ENCODE results near the gene EFNA3.

EFNA3 gene

DNA sequence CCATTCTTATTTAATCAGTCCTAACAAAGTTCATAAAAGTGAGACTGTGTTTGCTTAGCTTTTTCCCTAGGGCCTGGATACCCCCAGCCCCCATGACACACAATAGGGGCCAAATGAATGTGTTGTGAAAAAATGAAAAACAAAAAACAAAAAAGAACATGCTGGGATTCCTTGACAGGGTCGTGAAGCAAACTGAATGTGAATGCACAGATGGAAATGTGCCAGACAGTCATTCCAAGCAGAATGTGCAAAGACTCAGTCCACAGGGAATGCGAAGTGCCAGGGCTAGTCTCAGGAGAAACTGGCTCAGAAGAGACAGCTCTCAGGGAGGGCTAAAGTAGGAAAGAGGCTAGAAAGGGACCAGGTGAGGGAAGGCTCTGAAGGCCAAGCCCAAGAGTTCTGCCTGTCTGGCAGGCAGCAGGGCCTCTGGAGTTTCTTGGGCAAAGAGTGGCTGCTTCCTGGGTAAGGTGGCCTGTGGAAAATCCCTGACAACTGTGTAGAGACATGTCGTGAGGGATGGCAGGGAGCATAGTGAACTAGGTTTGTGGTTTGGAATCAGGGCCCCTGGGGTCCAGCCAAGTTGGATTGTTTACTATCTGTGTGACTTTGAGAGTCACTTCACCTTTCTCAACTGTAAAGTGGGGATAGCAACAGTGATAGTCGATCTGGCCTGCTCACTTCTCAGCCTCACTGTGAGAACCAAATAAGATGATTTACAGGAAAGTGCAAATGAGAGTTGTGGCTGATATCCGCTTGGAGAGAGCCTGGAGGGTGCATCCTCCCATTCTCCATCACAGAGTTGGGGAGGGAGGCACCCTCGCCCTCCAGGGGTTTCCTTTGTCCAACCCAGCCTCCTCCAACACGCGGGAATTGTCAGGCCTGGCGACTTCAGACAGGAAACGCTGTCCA lies 28.7 kb upstream of the EFNA3 start:
- DNase-seq, result no peak

DNA sequence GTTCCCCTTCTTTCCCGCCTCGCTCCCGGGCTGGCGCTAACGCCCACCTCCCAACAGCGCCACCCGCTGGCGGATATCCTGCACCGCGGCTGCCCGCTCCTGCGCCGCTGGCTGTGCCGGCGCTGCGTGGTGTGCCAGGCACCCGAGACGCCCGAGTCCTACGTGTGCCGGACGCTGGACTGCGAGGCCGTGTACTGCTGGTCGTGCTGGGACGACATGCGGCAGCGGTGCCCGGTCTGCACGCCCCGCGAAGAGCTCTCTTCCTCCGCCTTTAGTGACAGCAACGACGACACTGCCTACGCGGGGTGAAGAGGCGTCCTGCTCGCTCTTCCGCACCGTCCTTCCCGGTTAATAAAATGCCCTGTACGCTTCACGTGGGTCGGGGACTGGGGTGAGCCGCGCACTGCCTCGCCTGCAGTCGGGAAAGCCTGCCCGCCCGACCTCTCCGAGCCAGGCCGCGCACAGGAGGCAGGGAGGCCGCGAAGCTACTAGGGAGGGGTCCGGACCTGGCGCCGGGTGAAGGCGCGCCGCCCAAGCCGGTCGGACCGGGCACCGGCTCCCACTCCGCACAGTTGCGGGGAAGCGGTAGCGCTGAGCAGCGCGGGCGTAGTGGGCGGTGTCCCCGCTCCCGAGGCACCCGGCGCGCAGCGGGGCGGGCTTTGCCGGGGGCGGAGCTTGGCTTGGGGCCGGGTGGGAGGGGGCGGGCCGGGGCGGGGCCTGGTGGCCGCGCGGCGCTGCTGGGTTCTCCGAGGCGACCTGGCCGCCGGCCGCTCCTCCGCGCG lies 27.9 kb upstream of the EFNA3 start, which contains the start of gene ADAM15:
TSS of gene ADAM15 (plus strand) at position 757 of the 782 bp plus-strand sequence. CDS start 71 bp downstream, outside the sequence.
- no peak for DNase-seq

DNA sequence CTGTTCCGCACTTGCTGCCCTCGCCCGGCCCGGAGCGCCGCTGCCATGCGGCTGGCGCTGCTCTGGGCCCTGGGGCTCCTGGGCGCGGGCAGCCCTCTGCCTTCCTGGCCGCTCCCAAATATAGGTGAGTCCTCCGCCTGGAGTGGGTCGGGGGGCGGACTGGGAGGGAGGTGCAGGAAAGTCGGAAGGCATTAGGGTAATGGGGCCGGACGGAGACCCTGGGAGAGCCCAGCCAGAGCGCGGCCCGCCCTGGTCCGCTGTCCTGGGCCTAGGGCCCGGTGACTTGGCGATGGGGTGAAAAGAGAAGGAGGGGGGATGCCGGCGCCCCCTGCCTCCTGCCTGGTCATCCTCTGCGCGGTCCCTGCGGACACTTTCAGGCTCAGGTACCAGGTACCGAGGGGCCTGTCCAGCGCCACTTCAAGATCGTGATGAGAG lies 27.3 kb upstream of the EFNA3 start:
- no peak for DNase-seq

DNA sequence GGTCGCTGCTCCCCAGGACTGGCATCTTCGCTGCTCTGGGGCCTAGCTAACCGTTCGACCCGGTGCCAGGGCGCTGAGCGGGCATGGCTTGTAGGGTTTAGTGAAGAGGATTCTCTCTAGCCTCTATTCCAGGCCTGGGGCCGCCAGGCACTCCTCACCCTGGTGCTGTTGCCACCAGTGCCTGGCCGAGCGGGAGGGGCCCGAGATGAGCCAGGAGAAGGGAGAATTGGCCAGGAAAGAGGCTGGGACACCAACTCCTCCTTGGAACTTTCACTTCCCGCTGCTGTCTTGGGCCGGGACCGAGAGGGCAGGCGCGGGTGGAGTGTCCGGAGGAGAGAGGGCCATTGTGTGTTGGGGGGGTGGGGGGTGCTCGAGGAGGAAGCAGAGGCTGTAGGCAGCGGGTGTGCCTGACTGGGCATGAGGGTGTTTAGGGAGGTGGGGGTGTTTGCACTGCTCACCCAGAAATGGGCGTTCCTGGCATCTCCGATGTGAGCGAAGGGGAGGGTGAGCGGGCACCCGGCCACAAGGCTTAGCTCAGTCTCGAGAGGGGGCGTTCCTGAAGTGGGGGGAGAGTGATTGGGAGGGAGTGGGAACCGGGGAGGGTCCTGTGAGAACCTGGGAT lies 26.7 kb upstream of the EFNA3 start:
- no peak for DNase-seq

DNA sequence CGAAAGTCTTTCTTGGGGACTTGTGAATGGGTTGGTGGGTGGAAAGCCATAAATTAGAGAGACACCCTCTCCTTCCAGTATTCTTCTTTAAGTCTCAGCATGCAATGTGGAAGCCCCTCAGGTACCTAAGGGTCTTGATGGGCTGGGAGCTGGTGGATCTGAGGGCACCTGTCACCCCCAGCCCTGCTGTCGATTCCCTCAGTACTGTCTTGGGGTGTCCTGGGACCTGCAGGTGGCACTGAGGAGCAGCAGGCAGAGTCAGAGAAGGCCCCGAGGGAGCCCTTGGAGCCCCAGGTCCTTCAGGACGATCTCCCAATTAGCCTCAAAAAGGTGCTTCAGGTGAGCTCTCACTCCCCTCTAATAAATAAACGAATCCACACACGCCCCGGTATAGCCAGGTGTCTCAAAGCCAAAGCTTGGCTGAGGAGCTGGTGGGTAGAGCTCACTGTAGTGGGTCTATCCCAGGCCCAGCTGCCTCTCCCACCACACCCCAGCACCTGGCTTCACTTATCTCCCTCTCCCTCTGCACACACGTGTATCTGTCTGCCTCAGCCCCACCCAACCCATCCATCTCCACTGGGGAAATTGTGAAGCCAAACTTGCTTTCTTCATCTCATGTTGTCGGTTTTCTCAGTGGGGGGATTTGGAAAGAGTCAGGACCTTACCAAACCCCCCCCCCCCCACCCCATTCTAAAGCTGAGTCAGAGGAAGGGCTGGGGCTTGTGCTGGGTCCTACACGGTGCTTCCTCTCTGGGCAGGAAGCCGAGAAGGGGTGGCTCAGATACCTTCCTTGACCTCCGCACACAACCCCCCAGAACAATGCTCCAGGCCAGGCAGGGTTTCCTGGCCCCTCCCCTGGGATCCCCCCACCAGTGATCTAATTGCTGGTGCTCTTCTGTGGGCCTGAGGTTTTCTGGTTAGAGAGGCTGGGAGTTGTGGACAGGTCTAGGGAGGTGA lies 25.9 kb upstream of the EFNA3 start:
- DNase-seq, result no peak

DNA sequence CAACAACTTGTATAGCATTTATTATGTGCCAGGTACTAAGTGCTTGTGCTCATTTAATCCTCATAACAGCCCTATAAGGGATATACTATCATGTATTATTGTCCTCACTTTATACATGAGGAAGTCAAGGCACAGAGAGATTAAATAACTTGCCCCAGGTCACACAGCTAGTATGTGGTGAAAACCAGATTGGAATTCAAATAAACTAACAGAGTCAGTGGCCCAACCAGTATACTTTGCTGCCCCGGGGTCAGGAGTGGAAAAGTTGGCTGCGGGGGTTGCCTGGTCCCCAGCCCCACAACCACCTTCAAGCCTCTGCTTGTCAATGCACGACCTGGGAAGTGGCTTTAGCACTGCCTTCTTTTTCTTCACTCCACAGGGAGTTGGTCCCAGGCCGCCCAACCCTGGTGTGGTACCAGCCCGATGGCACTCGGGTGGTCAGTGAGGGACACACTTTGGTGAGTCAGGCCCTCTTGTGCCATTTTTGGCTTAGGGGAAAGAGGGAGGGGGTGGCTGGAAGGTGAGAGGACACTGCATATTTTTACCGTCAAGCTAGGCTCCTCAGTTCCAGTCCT lies 25.0 kb upstream of the EFNA3 start:
- DNase-seq, result no peak

DNA sequence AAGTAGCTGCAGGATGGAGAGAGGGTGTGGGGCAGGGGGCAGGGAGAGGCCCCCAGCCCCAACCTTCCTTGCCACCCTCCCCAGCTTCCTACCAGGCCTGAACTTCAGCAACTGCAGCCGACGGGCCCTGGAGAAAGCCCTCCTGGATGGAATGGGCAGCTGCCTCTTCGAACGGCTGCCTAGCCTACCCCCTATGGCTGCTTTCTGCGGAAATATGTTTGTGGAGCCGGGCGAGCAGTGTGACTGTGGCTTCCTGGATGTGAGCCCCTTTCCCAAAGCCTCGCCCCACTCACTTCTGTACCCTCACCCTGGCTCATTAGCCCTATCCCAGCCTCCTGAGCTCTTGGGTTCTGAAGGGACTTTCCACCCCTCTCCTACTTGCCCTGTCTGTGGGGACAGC lies 21.5 kb upstream of the EFNA3 start:
- DNase-seq, result no peak

DNA sequence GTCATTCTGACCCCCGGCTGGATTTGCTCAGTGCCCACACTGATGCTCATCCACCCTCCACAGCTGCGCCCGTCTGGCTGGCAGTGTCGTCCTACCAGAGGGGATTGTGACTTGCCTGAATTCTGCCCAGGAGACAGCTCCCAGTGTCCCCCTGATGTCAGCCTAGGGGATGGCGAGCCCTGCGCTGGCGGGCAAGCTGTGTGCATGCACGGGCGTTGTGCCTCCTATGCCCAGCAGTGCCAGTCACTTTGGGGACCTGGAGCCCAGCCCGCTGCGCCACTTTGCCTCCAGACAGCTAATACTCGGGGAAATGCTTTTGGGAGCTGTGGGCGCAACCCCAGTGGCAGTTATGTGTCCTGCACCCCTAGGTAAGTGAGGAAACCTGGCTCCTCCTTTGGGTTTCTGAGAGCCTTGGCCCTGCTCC lies 20.8 kb upstream of the EFNA3 start:
- no peak for DNase-seq

DNA sequence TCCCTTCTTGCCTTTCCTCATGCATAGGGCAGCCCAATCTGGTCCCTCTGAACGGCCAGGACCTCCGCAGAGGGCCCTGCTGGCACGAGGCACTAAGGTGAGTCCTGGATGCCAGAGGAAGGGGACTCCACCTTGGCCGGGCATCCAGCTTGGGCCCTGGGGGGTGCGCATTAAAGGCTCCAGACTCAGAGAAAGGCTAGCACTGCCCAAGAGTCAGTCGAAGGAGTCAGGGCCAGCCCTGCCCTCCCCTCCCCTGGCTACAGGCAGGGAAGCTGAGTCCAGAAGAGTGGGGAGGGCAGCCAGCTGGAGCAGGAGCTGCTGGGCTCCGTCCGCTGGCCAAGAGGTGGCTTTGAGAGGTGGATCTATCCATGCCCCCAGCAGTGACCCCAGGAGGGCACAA lies 17.9 kb upstream of the EFNA3 start:
- DNase-seq, result no peak

DNA sequence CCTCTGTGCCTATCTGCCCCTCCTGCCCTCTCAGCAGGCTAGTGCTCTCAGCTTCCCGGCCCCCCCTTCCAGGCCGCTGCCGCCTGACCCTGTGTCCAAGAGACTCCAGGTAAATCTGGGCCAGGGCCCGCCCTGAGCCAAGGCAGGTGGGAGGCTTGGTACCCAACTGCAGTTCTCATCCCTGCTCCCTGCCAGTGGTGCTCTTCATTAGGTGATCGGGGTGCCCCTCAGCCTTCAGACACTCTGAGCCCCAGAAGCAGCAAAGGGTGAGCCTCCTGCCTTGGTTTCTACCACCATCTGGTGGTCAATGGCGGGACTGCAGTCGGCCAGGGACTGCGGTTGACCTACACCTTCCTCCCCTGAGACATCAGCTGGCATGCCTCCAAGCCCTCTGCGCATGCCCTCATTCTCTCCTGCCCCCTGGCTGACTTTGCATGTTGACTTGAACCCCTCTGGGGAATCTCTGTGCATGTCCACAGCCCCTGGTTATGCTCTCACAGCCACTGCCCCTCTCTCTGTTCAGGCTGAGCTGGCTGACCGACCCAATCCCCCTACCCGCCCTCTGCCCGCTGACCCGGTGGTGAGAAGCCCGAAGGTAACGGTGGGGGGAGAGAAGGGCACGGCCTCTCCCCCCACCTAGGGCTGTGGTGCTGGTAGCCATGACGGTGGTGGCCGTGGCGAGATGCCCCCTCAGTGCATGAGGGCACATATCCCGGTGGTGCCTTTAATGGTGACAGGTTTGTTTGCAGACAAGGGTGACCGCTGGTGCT lies 17.1 kb upstream of the EFNA3 start:
- no peak for DNase-seq

DNA sequence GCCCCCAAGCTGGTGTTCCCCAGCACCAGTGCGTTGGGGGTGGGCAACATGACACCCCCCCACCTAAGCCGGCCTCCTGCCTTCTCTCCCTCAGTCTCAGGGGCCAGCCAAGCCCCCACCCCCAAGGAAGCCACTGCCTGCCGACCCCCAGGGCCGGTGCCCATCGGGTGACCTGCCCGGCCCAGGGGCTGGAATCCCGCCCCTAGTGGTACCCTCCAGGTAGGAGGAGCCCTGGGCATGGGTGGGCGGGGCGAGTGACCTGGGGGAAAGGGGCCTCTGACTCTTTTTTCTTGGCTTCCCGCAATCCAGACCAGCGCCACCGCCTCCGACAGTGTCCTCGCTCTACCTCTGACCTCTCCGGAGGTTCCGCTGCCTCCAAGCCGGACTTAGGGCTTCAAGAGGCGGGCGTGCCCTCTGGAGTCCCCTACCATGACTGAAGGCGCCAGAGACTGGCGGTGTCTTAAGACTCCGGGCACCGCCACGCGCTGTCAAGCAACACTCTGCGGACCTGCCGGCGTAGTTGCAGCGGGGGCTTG lies 16.4 kb upstream of the EFNA3 start:
- no peak for DNase-seq

DNA sequence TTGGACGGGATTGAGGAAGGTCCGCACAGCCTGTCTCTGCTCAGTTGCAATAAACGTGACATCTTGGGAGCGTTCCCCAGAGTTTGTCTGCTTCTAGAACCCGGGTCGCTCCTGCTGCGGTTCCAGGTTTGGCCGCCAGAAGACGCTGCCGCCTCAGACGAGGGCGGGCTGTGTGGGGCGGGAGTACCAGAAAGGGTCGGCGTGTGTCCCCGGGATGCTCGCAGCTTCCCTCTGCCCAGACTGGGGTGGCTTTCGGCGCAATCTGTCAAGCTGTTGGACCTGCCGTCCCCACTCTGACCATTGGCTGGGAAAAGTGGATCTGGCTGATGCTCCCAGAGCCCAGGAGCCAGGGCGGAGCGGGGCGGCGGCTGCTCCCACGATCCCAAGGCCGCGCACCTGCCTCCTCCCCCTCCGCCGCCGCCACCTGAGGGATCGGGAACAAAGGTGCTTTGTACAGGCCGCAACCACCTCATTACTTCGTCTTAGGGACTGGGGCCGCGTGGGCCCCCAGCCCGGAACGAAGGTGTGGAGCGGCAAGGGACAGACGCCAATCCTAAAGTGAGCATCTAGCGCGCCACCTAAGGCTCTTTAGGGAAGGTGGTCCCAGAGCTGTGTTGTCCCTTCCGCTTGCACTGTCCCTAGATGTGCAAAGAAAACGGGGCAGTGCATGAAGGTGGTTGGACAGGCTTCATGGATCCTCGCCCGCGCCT lies 15.8 kb upstream of the EFNA3 start:
- no peak for DNase-seq

DNA sequence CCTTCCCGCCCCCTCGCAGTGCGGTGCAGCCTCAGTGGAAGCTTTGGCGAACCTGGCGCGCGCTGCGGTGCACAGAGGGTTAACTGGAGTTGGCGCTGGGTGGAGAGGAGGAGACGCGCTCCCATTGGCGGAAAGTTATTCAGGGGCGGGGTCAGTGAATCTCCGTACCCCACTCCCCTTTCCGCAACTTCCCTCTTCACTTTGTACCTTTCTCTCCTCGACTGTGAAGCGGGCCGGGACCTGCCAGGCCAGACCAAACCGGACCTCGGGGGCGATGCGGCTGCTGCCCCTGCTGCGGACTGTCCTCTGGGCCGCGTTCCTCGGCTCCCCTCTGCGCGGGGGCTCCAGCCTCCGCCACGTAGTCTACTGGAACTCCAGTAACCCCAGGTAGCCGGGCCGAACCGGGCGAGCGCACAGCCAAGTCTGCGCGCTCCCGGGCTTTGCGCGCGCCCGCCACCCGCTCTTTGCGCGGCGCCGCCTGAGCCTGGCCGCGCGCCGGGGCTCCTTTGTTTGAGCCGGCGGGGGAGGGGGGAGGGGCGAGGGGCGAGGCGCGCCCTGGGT lies 15.0 kb upstream of the EFNA3 start, which contains the start of gene EFNA4:
TSS of gene EFNA4 (plus strand) at position 191 of the 561 bp plus-strand sequence. CDS start at position 275, 84 bp downstream.
- peak; percentile 52 for DNase-seq

DNA sequence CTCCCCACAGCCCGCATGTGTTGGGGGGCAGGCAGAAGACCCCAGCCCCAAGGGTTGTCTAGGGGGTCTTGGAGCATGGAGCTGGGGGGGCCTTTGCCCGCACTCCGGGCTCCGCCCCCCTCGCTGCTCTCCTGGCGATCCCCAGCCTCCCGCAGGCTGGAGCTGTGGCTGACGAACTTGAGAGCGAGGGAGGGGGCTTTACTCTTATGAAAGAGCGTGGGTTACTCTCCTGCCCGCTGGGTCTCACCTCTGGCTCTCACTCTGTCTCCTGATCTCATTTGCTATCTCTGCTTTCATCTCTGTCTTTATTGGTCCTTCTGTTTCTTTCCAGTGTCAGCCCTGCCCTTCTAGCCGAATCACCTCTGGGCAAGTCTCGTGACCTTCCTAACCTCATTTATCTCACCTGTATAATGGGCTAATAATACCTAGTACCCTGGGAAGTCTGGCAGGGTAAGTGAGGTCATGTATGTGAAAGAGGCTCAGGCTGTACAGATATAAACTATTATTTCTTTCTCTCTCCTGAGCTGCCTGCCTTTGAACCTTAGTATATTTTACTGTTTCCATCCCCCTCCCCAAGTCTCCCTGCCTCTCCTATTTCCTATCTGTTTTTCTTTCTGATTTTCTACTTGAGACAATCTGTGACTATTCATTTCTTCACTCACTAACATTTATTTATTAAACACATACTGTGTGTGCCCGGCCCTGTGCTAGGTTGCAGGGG lies 14.4 kb upstream of the EFNA3 start:
- no peak for DNase-seq

DNA sequence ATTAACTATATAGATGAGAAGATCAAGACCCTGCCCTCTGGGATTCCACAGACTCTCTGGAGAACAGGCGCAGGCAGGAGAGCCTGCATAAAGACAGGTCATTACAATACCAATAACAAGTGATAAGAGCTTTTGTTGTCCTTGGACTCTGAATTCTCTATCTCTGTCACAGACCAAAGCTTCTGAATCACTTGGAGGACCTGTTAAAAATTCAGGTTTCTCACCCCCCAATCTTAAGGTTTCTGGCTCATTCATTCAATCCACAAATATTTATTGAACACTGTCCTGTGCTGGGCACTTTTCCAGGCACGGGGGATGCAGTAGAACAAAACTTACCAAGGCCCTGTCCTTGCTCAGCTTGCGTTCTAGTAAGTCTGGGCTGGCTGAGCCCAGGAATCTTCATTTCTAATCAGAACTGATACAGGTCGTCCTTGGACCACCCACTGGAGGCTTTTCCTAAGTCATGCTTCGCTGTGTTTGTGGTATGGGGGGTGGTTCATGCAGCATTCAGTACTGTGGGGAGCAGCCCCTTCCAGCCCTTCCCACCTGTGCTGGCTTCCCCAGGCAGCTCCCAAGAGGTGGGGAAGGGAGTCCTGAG lies 13.7 kb upstream of the EFNA3 start:
- DNase-seq, result no peak

DNA sequence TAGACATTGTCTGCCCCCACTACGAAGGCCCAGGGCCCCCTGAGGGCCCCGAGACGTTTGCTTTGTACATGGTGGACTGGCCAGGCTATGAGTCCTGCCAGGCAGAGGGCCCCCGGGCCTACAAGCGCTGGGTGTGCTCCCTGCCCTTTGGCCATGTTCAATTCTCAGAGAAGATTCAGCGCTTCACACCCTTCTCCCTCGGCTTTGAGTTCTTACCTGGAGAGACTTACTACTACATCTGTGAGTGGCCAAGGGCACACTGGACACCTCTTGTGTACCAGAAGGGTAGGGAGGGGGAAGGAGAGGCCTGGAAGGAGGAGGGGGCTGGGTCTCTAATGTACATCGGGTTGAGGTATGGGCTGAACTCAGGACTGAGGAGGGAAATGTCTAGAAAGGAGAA lies 11.9 kb upstream of the EFNA3 start:
- DNase-seq, result no peak

DNA sequence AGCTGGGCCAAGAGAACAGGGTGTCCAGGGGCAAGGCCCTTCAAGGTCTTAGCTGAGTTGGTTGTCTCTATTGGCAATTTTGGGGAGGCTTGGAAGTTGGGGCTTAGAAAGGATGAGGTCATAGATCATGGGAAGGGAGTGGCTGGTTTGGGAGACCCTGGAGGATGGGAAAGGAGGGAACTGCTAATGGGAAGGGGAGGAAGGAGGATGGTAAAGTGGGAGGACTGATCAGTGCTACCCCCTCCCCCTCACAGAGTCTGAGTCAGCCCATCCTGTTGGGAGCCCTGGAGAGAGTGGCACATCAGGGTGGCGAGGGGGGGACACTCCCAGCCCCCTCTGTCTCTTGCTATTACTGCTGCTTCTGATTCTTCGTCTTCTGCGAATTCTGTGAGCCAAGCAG lies 10.0 kb upstream of the EFNA3 start:
- no peak for DNase-seq

DNA sequence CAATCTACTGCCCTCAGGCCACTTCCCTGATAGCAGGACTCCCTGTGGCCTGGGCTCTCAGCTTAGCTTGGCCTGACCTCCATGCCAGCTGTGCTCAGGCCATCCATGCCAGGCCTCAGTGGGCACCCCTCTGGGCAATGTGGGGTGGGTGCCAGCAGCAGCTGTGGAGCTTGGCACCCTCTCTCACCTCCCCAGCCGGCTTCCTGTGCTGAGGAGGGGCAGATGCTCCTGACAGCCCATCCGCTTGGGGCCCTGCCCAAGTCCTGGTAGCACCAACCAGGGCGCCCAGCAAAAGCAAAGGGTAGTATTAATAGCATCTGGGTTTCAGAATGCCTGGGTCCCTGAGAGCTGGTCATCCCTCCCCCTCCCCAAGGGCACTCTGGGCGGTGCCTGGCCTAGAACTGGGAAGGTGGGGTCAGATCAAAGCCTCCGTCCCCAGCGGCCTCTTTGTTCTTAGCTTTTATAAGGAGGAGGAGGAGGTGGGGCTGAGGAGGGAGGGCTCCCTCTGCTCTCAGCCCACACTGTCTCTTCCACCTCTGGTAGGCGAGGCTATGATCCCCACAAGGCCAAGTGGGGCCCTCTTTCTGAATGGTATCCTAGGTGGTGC lies 9.0 kb upstream of the EFNA3 start:
- no peak for DNase-seq

Measured in SIG-M5 (cell line).